Measurements from ENCODE around the gene MKRN2OS. TPM values are rescaled to one million over a fixed set of nuclear protein-coding genes. Genes with fewer than 3 reads are reported as not detected.

MKRN2OS gene
- total and polyA plus RNA-seq, 2 donors (not counting 3 experiments of a cell fraction or from before 2014, with no cell fraction given), result not detected

GRCh38 chr3:12541625-12542024, 3.7 kb downstream of the MKRN2OS start:
- no TSS peak for BruUV-seq (replicated peaks)
- ChIA-PET POLR2A (no interaction called here), CTCF (interaction anchor here (1.1 kb wide), 1 partner anchor 20 kb away, joined by 3 read pairs; no protein-coding TSS in a partner anchor)
- TF ChIP-seq POLR2A (IDR thresholded peaks at IDR 0.05; ENCODE audit: low read depth, low read length) (no peak), CTCF (IDR thresholded peaks at IDR 0.05; ENCODE audit: extremely low read depth in 1 of 2, insufficient read depth in 1 of 2, low read depth in 1 of 2, low read length in 2 of 2) (peak in 1 of 2 donors; percentile 16)
- no peaks in the 10 kb centered on the region for H3K36me3 ChIP-seq (ENCODE audit: control insufficient read depth in 2 of 2, extremely low read depth in 1 of 2, insufficient read depth in 2 of 2, low read length in 2 of 2)
- no peak overlapping the region for H3K9ac ChIP-seq (replicated peaks; ENCODE audit: extremely low read depth, insufficient read depth, low read length)
- no peaks in the 10 kb centered on the region for H3K9me3 ChIP-seq (replicated peaks; ENCODE audit: control insufficient read depth, insufficient read depth, low read length)
- H4K20me1 ChIP-seq (replicated peaks; ENCODE audit: control insufficient read depth, extremely low read depth, insufficient read depth, low read length), result no peaks in the 10 kb centered on the region
- FAIRE-seq, result no peak
- no peak overlapping the region for H3K4me2 ChIP-seq (ENCODE audit: insufficient read depth, low read length)
- no peak overlapping the region for H3K4me3 ChIP-seq (replicated peaks in 1 of 3; ENCODE audit: insufficient read depth in 1 of 3, low read depth in 1 of 3, low read length in 3 of 3)
- dilution Hi-C loops (cut with MboI; ENCODE audit: extremely low pct_ligation_motif_present, low sequenced_read_pairs), result no loop called here
- H3K79me2 ChIP-seq (ENCODE audit: control insufficient read depth, insufficient read depth, low read length), result no peaks in the 10 kb centered on the region
- no peak overlapping the region for H2AFZ ChIP-seq (ENCODE audit: low read depth, low read length)
- no peaks in the 10 kb centered on the region for H3K27me3 ChIP-seq (ENCODE audit: control insufficient read depth in 2 of 2, insufficient read depth in 2 of 2, low read length in 2 of 2)
- intact Hi-C loops (cut with micrococcal nuclease), result no loop called here
- DNase-seq (ENCODE audit: low read depth, low spot score), result no peak
- H3K9me1 ChIP-seq (replicated peaks; ENCODE audit: control insufficient read depth, extremely low read depth, insufficient read depth, low read length), result no peaks in the 10 kb centered on the region
- no peak overlapping the region for H3K27ac ChIP-seq (ENCODE audit: insufficient read depth, low read depth, low read length)
- no peaks in the 10 kb centered on the region for H3K4me1 ChIP-seq (ENCODE audit: control insufficient read depth, extremely low read depth, insufficient read depth, low read length)

- H3K4me2 ChIP-seq (ENCODE audit: insufficient read depth, low read length), result no peak overlapping the region
- DNase-seq (ENCODE audit: low read depth, low spot score) (no peak), FAIRE-seq (no peak)
- no peaks in the 10 kb centered on the region for H3K79me2 ChIP-seq (ENCODE audit: control insufficient read depth, insufficient read depth, low read length)
- dilution Hi-C loops (cut with MboI; ENCODE audit: extremely low pct_ligation_motif_present, low sequenced_read_pairs), result no loop called here
- intact Hi-C loops (cut with micrococcal nuclease), result loop anchor here (5.0 kb wide), 1 partner anchor 399 kb away; no protein-coding TSS in a partner anchor
- no peaks in the 10 kb centered on the region for H3K9me3 ChIP-seq (replicated peaks; ENCODE audit: control insufficient read depth, insufficient read depth, low read length)
- no peak overlapping the region for H3K9ac ChIP-seq (replicated peaks; ENCODE audit: extremely low read depth, insufficient read depth, low read length)
- no peak overlapping the region for H2AFZ ChIP-seq (ENCODE audit: low read depth, low read length)
- H3K36me3 ChIP-seq (ENCODE audit: control insufficient read depth in 2 of 2, extremely low read depth in 1 of 2, insufficient read depth in 2 of 2, low read length in 2 of 2), result peaks cover 3 to 5% of the 10 kb centered on the region in 2 experiments
- no TSS peak for BruUV-seq (replicated peaks)
- no peak for TF ChIP-seq CTCF (IDR thresholded peaks at IDR 0.05; ENCODE audit: extremely low read depth in 1 of 2, insufficient read depth in 1 of 2, low read depth in 1 of 2, low read length in 2 of 2)
- TF ChIP-seq GATA2 (IDR thresholded peaks at IDR 0.05; ENCODE audit: insufficient read depth, insufficient read length, low read depth, low read length), result no peak
- no peak for TF ChIP-seq EZH2 (IDR thresholded peaks at IDR 0.05; ENCODE audit: borderline replicate concordance, low read depth, low read length, severe bottlenecking)
- no peak for TF ChIP-seq MAX (IDR thresholded peaks at IDR 0.05; ENCODE audit: insufficient read depth, insufficient read length)
- H3K27me3 ChIP-seq (ENCODE audit: control insufficient read depth in 2 of 2, insufficient read depth in 2 of 2, low read length in 2 of 2), result no peaks in the 10 kb centered on the region
- no peak overlapping the region for H3K4me3 ChIP-seq (replicated peaks in 1 of 3; ENCODE audit: insufficient read depth in 1 of 3, low read depth in 1 of 3, low read length in 3 of 3)
- H4K20me1 ChIP-seq (replicated peaks; ENCODE audit: control insufficient read depth, extremely low read depth, insufficient read depth, low read length), result no peaks in the 10 kb centered on the region
- ChIA-PET POLR2A (no interaction called here), CTCF (interaction anchor here (1.0 to 1.9 kb wide), 4 partner anchors 23 to 401 kb away, joined by 3 to 6 read pairs (median 3); partner anchors contain the start of gene TSEN2)
- H3K4me1 ChIP-seq (ENCODE audit: control insufficient read depth, extremely low read depth, insufficient read depth, low read length), result no peaks in the 10 kb centered on the region
- no peak overlapping the region for H3K27ac ChIP-seq (ENCODE audit: insufficient read depth, low read depth, low read length)
- no peaks in the 10 kb centered on the region for H3K9me1 ChIP-seq (replicated peaks; ENCODE audit: control insufficient read depth, extremely low read depth, insufficient read depth, low read length)
Measured at GRCh38 chr3:12536423-12536822, 8.9 kb downstream of the MKRN2OS start.

All from endothelial cell of umbilical vein (primary cell).